Endometrial microvascular endothelial cells (primary cell): ENCODE data around the gene NLRC3. TPM values are rescaled to one million over a fixed set of nuclear protein-coding genes. Genes with fewer than 3 reads are reported as not detected.

Source experiments
- in situ Hi-C: cut with HindIII; loops from 2 replicates; pipeline ENCODE4 v1.10.0; 2017; ENCODE audit warnings: low sequenced_read_pairs, low pct_unique_long_range_greater_than_20kb; ENCODE audit errors: inconsistent ontology term
- total RNA-seq: library from RNA; depleted of rRNA; stranded (reverse); fragments of >200 nt; gene quantifications from one replicate; pipeline ENCODE4 v1.2.3, GENCODE V29; 2015; ENCODE audit errors: inconsistent ontology term

The NLRC3 gene
- total RNA-seq, 1 donor from 2014 or later: 5.2 TPM

GRCh38 chr16:3498988-3499387 is 78.2 kb downstream of the NLRC3 start:
- in situ Hi-C loops: no loop called here

- in situ Hi-C loops: no loop called here
These were observed 79.4 kb downstream of the NLRC3 start for GRCh38 chr16:3497771-3498170.

GRCh38 chr16:3496386-3496785 is 80.8 kb downstream of the NLRC3 start:
- in situ Hi-C loops: no loop called here

- in situ Hi-C loops: no loop called here
These were observed 82.0 kb downstream of the NLRC3 start, which contains the start of gene C16orf90 for GRCh38 chr16:3495176-3495575. C16orf90 (minus strand) TSS chr16:3495489; CDS start chr16:3495421, 68 bp downstream.

GRCh38 chr16:3494386-3494973 is 82.7 kb downstream of the NLRC3 start:
- in situ Hi-C loops: no loop called here

- in situ Hi-C loops: no loop called here
These were observed 84.8 kb downstream of the NLRC3 start for GRCh38 chr16:3492356-3492755.

- in situ Hi-C loops: no loop called here
These were observed 86.1 kb downstream of the NLRC3 start for GRCh38 chr16:3490911-3491629.

Other genes starting within 250 kb of the NLRC3 start
- not detected for gene OR2C1, start 221.5 kb downstream of the NLRC3 start, total RNA-seq
- gene ZSCAN32, start 176.4 kb downstream of the NLRC3 start, total RNA-seq: 8.6 TPM
- gene ZNF174, start 176.2 kb downstream of the NLRC3 start, total RNA-seq: 10.2 TPM
- gene ZNF597, start 133.9 kb downstream of the NLRC3 start, total RNA-seq: 1.7 TPM
- gene NAA60, start 133.7 kb downstream of the NLRC3 start, total RNA-seq: 14.8 TPM
- gene C16orf90, start 81.9 kb downstream of the NLRC3 start, total RNA-seq: not detected
- gene CLUAP1, start 76.4 kb downstream of the NLRC3 start, total RNA-seq: 3.9 TPM
- gene SLX4, start 34.2 kb upstream of the NLRC3 start, total RNA-seq: 9.7 TPM
- 8.2 TPM for gene DNASE1, start 77.3 kb upstream of the NLRC3 start, total RNA-seq
- 159 TPM for gene TRAP1, start 140.1 kb upstream of the NLRC3 start, total RNA-seq